HFF-Myc (cell line): ENCODE results near the gene DUSP8.

ENCODE experiments used
- DNase-seq: peaks from one replicate; pipeline ENCODE4 v3.0.0-alpha.2; 2011; ENCODE audit warnings: low read depth; ENCODE audit errors: extremely low read depth
- H3K4me3 ChIP-seq: replicated peaks from 2 replicates; pipeline ENCODE4 v1.5.1; 2011; ENCODE audit warnings: low read depth, mild to moderate bottlenecking, control low read depth, low read length
- TF ChIP-seq, protein P1 (sequence below): IDR thresholded peaks from 2 replicates; pipeline ENCODE4 v1.5.1; 2012; ENCODE audit warnings: mild to moderate bottlenecking, low read depth, low read length, control low read depth; ENCODE audit errors: missing control alignments

The DUSP8 gene

DNA sequence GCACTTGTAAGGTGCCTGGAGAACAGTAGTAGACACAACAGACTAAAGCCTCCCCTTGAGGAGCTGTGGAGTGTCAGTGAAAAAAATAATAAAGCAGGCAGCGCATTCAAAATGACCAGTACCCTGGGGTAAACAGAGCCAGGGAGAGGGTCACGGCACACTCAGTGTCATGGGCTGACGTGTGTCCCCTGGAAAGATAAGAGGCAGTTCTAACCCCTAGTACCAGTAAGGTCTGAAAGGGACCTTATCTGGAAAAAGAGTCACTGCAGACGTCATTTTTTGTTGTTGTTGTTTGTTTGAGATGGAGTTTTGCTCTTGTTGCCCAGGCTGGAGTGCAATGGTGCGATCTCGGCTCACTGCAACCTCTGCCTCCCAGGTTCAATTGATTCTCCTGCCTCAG is 32.0 kb downstream of the DUSP8 start:
- TF ChIP-seq, protein P1, sequence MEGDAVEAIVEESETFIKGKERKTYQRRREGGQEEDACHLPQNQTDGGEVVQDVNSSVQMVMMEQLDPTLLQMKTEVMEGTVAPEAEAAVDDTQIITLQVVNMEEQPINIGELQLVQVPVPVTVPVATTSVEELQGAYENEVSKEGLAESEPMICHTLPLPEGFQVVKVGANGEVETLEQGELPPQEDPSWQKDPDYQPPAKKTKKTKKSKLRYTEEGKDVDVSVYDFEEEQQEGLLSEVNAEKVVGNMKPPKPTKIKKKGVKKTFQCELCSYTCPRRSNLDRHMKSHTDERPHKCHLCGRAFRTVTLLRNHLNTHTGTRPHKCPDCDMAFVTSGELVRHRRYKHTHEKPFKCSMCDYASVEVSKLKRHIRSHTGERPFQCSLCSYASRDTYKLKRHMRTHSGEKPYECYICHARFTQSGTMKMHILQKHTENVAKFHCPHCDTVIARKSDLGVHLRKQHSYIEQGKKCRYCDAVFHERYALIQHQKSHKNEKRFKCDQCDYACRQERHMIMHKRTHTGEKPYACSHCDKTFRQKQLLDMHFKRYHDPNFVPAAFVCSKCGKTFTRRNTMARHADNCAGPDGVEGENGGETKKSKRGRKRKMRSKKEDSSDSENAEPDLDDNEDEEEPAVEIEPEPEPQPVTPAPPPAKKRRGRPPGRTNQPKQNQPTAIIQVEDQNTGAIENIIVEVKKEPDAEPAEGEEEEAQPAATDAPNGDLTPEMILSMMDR = no peak
- no peak for DNase-seq
- H3K4me3 ChIP-seq = no peak overlapping the region

DNA sequence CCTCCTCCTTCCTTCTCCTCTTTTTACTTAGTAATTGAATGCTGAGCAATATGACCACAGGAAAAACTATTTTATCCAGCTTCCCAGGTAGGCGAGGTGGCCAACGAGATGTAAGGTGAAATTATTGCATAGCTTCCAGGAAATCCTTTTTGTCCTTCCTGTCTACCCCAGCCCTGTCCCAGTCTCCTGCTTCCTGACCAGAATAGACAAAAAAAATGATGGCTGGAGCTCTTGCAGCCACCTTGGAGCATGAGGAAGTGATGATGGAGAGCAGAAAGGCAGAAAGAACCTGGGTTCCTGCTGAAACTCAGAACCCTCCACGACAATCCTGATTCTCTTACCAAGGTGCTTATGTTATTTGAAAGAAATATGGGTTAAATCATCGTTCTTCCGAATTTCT is 33.9 kb downstream of the DUSP8 start:
- no peak for DNase-seq
- TF ChIP-seq, protein P1 = no peak
- no peak overlapping the region for H3K4me3 ChIP-seq

DNA sequence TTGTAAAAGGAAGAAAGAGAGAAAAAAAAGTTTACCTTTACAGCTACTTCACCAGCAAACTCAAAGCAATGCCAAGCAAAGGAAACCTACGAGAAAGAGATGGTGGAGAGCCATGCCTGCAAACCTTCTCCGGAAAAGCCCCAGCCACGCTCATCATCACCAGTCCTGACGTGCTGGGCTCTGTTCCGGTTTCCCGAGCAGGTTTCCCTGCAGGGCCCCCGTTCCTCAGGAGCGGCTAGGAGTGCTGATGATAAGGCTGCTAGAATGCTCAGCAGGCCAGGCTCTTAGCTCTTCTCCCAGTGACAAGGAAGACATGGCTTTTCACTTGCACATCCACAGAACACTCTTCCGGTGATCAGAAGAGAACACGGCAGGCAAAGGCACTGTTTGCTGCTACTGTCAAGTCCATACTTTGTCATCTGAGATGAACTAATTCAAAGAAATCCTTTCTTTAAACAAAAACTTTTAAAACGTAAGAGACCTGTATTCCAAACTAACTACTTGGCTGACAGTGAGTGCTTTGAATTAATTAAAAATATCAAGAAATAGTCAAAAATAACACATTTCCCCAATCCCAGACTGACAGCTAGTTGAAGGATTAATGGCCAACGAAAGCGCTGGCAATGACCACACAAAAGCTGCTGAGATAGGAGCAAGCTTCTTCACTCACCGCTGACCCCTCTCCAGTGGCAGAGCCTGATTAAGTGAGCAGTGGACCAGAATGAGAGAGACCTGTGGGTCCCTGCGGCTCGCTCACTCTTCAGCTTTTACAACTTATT is 35.8 kb downstream of the DUSP8 start:
- DNase-seq = no peak
- TF ChIP-seq, protein P1 = no peak
- H3K4me3 ChIP-seq = no peak overlapping the region

DNA sequence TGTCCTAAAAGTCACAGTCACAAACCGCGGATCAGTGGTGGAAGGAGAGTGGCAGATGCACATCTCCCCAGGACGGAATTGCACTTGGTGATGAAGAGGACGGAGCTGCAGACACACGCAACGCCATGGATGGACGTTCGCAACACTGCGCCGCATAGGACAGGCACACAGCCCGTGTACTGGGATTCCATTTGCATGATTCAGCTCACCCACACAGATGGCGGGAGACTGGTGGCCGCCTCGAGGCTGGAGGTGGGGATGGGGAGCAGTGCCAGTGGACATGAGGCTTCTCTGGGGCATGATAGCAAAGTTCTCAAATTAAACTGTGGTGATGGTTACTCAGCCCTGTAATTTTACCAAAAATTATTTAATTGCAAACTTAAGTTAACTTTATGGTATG is 37.4 kb downstream of the DUSP8 start:
- no peak overlapping the region for H3K4me3 ChIP-seq
- TF ChIP-seq, protein P1 = no peak
- DNase-seq = no peak

DNA sequence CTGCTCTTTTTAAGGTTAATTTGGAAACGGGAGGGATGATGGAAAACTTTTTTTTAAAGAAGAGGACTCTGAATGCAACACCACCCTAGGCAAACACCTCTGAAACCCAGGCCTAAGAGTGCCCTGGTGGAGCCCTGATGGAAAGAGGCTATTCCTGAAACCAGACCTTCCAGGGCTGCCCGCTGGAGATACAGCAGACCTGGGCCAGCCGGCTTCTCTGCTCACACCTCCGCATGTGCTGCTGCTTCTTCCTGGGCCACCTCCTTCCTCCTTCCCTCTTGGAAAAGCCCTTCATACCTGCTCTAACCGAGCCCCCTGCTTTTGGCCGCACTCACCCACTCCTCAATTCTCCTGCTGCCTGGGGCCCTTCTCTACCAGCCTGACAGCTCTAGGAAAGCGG is 37.9 kb downstream of the DUSP8 start:
- TF ChIP-seq, protein P1 = no peak
- no peak overlapping the region for H3K4me3 ChIP-seq
- no peak for DNase-seq

DNA sequence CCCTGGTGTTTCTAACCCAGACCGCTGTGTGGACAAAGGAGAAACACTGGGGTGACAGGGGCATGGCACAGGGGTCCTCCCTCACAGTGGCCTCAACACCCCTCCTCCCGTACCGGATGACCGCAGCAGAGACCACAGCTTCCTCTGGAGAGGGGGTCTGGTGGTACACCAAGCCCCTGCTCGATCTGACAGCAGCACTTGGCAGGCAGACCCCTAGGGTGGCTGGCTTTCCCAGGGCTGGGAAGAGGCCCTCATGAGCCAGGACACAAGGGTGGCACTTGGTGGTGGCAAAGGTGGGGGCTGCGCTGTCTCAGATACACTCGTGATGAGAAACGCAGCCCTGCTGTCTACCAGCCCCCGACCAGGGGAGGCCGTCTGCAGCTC is 38.7 kb downstream of the DUSP8 start:
- no peak overlapping the region for H3K4me3 ChIP-seq
- no peak for DNase-seq
- TF ChIP-seq, protein P1 = no peak

DNA sequence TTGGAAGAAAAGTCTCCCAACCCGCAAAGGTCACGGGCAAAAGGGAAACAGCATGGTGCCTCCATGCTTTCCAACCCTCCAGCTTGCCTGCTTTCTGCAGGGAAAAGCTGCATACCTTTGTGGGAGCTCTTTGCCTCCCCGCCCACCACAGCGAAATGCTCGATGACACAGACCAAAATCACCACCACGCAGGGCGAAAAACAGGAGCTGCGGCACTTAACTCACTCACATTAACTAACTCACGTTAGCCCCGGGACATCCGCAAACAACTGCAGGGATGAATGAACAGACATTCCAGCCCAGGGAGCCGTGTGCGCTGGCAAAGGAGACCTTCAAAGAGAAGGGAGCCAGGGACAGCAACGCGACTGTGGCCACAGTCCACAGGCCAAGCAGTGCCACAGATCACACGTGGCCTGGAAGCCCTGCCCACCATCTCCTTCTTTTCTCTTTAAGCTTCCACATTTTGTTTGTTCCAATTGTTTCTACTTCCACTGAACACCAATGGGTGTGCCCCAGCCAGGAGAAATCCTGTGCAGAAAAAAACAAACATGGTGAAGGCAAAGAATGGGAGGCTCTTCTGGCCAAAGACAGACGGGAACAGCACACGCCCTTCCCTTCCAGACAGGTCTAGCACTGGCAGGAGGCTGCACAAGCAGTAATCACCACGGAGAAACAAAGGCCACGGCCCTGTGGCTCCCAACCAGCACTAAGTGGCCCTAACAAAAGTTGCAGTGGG is 39.3 kb downstream of the DUSP8 start:
- DNase-seq = no peak
- TF ChIP-seq, protein P1 = no peak
- no peak overlapping the region for H3K4me3 ChIP-seq
